Spleen (tissue), 7 donors: ENCODE results near the gene GNGT2.

Experiments used
- POLR2AphosphoS5 ChIP-seq, 3 donors: sonication (generic); formaldehyde crosslinking; IDR thresholded peaks; one replicate each; pipeline ENCODE4 v1.5.1; 2017; ENCODE audit warnings: antibody characterized with exemption in 3 of 3
- TF ChIP-seq, protein P1 (sequence below), 11 experiments: fragments of 200-600 bp in 7 of 11; fragments of 450-650 bp in 4 of 11; sonication (generic) in 4 of 11; IDR thresholded peaks in 8 of 11; conservative IDR thresholded peaks in 3 of 11; 1 replicate in 7 of 11; 2 replicates in 4 of 11; pipeline versions ENCODE4 v1.4.0 to v1.8.0; 2016 to 2021; ENCODE audit warnings: antibody characterized with exemption in 11 of 11, inconsistent platforms in 4 of 11, mild to moderate bottlenecking in 1 of 11
- donor health status: DM: no; HTN: no; CAD: no; lungs with moderate emphysema.
- donor health status: DM: no; HTN: no; CAD: no.
- donor health status: DM: no; HTN: no; CAD: no.

DNA sequence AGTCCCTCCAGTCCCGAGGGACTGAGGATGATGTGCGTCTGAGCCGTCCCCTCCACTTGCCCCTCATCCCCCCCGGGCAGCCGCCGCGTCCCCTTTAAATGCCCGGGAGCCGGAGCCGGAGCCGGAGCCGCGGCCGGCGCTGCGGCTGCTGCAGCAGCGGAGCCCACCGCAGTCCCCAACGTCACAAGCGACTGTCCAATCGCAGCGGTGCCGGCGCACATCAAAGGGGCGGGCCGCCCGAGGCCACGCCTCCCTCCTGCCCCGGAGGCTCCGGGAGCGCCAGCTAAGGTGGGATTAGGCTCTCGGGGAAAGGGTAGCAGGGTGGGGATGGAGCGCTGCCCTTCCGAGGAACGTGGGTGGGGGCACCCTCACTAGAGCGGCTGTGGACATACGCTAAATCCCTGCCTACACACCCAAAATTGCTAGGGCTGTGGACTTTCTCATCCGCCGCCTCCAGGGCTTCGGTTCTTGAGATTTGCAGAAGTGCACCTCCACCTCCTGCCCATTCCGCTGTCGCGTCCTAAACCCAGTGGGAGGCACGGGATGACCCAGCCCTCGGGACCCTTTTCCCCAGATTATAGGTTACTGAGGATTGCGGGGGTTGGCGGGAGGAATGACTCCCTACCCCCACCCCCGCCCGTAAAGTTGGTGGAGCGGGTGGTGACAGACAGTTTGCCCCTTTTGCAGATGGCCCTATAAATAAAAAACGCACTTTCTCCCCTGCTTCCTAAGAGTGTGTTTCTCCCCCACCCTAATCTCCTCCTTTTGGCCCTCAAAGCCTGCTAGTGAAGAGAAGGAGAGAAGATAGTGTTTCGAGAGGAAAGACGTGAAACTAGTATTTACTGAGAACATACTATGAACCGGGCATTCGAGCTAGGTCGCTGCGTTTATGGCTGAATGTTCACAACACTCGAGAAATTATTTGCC is 20.5 kb upstream of the GNGT2 start, which contains the start of gene PHOSPHO1:
- TF ChIP-seq, protein P1, sequence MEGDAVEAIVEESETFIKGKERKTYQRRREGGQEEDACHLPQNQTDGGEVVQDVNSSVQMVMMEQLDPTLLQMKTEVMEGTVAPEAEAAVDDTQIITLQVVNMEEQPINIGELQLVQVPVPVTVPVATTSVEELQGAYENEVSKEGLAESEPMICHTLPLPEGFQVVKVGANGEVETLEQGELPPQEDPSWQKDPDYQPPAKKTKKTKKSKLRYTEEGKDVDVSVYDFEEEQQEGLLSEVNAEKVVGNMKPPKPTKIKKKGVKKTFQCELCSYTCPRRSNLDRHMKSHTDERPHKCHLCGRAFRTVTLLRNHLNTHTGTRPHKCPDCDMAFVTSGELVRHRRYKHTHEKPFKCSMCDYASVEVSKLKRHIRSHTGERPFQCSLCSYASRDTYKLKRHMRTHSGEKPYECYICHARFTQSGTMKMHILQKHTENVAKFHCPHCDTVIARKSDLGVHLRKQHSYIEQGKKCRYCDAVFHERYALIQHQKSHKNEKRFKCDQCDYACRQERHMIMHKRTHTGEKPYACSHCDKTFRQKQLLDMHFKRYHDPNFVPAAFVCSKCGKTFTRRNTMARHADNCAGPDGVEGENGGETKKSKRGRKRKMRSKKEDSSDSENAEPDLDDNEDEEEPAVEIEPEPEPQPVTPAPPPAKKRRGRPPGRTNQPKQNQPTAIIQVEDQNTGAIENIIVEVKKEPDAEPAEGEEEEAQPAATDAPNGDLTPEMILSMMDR (IDR thresholded peaks at IDR 0.05 in 8 of 11, conservative IDR thresholded peaks at IDR 0.05 in 3 of 11): peak in 3 of 11 experiments; percentile 15 to 45 (median 25)
- TF ChIP-seq POLR2AphosphoS5 (IDR thresholded peaks at IDR 0.05): peak; percentile 87 to 92 (median 90)
